Liver (tissue), 3 donors: Measurements from ENCODE around the gene TTC39A.
"Not testable (repeated sequence)": the region's sequence is repeated elsewhere in the genome, so short reads cannot be mapped to it uniquely, and the experiment has no call there.

ENCODE experiments used
- CTCF ChIP-seq: fragments of 150-350 bp; IDR thresholded peaks from 2 replicates; pipeline ENCODE4 v1.5.1; 2017; ENCODE audit warnings: improper control_type of control experiment, low read depth, low read length; ENCODE audit not compliant: missing input control
- EGR1 ChIP-seq, 2 donors: IDR thresholded peaks; 2 replicates each; pipeline ENCODE4 v1.6.1; 2016 to 2018; ENCODE audit warnings: antibody characterized with exemption in 2 of 2, low read depth in 2 of 2
- FOXA1 ChIP-seq: IDR thresholded peaks from 2 replicates; pipeline ENCODE4 v1.6.1; 2016; ENCODE audit warnings: antibody characterized with exemption
- GABPA ChIP-seq, 2 donors: IDR thresholded peaks in 1 of 2; conservative IDR thresholded peaks in 1 of 2; 2 replicates each; pipeline ENCODE4 v1.6.1; 2016; ENCODE audit warnings: antibody characterized with exemption in 2 of 2, mild to moderate bottlenecking in 1 of 2, moderate library complexity in 1 of 2
- MAX ChIP-seq: IDR thresholded peaks from 2 replicates; pipeline ENCODE4 v1.6.1; 2016; ENCODE audit warnings: antibody characterized with exemption
- RAD21 ChIP-seq, 2 donors: IDR thresholded peaks; 2 replicates each; pipeline ENCODE4 v1.6.1; 2016; ENCODE audit warnings: antibody characterized with exemption in 2 of 2, mild to moderate bottlenecking in 2 of 2
- REST ChIP-seq: IDR thresholded peaks from 2 replicates; pipeline ENCODE4 v1.6.1; 2016; ENCODE audit warnings: antibody characterized with exemption, mild to moderate bottlenecking
- RXRA ChIP-seq, 2 donors: IDR thresholded peaks; 2 replicates each; pipeline ENCODE4 v1.6.1; 2017 to 2018; ENCODE audit warnings: antibody characterized with exemption in 2 of 2, mild to moderate bottlenecking in 1 of 2
- SP1 ChIP-seq: IDR thresholded peaks from 2 replicates; pipeline ENCODE4 v1.6.1; 2018; ENCODE audit warnings: antibody characterized with exemption, mild to moderate bottlenecking
- TAF1 ChIP-seq: conservative IDR thresholded peaks from 2 replicates; pipeline ENCODE4 v1.6.1; 2016; ENCODE audit warnings: antibody characterized with exemption, mild to moderate bottlenecking
- donor health status: healthy.
- donor health status: healthy.

- not testable (repeated sequence) for TF ChIP-seq EGR1 (IDR thresholded peaks at IDR 0.05; ENCODE audit: low read depth in 2 of 2); CTCF; MAX; TAF1; REST; RAD21 (IDR thresholded peaks at IDR 0.05); RXRA (IDR thresholded peaks at IDR 0.05); SP1; FOXA1; GABPA (IDR thresholded peaks at IDR 0.05 in 1 of 2, conservative IDR thresholded peaks at IDR 0.05 in 1 of 2)
These were observed 79.6 kb downstream of the TTC39A start for GRCh38 chr1:51250729-51251128.
